T-helper 1 cell (primary cell): ENCODE data around the gene WNT3A.

Experiments
- DNase-seq, 5 donors: peaks; one replicate each; pipeline ENCODE4 v3.0.0-alpha.2; 2012 to 2020

WNT3A gene

GRCh38 chr1:228000416-228000815, 6.4 kb upstream of the WNT3A start:
- no peak for DNase-seq

GRCh38 chr1:228000836-228001563, 5.8 kb upstream of the WNT3A start:
- DNase-seq, result no peak

- no peak for DNase-seq
These were observed 4.9 kb upstream of the WNT3A start for GRCh38 chr1:228001738-228002535.

- no peak for DNase-seq
These were observed 4.0 kb upstream of the WNT3A start for GRCh38 chr1:228002792-228003191.

GRCh38 chr1:228003461-228004330, 3.1 kb upstream of the WNT3A start:
- DNase-seq, result no peak

GRCh38 chr1:228004331-228004855, 2.4 kb upstream of the WNT3A start:
- no peak for DNase-seq

- DNase-seq, result no peak
These were observed 1.8 kb upstream of the WNT3A start for GRCh38 chr1:228004856-228005462.

- no peak for DNase-seq
These were observed 1.2 kb upstream of the WNT3A start for GRCh38 chr1:228005511-228006033.

- no peak for DNase-seq
These were observed 588 bp upstream of the WNT3A start for GRCh38 chr1:228006034-228006785.

- no peak for DNase-seq
These were observed 427 bp downstream of the WNT3A start for GRCh38 chr1:228007049-228007800.

- DNase-seq, result no peak
These were observed 1.1 kb downstream of the WNT3A start for GRCh38 chr1:228007801-228008341.

GRCh38 chr1:228008391-228009115, 1.8 kb downstream of the WNT3A start:
- DNase-seq, result no peak

- no peak for DNase-seq
These were observed 2.5 kb downstream of the WNT3A start for GRCh38 chr1:228009116-228009827.

GRCh38 chr1:228009828-228010775, 3.3 kb downstream of the WNT3A start:
- no peak for DNase-seq

- no peak for DNase-seq
These were observed 4.1 kb downstream of the WNT3A start for GRCh38 chr1:228010921-228011320.

GRCh38 chr1:228011721-228012311, 5.0 kb downstream of the WNT3A start:
- DNase-seq, result no peak

GRCh38 chr1:228012555-228012954, 5.8 kb downstream of the WNT3A start:
- DNase-seq, result no peak
